Transverse colon (tissue), 4 donors: ENCODE data around the gene PCDHGB1. TPM values are rescaled to one million over a fixed set of nuclear protein-coding genes. Genes with fewer than 3 reads are reported as not detected.
A peak's percentile ranks its signal among the peaks of the same experiment; 100 is the strongest.
"Not testable (repeated sequence)": the region's sequence is repeated elsewhere in the genome, so short reads cannot be mapped to it uniquely, and the experiment has no call there.

Source experiments
- DNase-seq: peaks from one replicate; pipeline ENCODE4 v3.0.0-alpha.2; 2019
- H3K27ac ChIP-seq, 4 donors: fragments of 200-600 bp; sonication (generic); 2 replicates each; pipeline ENCODE4 v1.5.1; 2016 to 2018; ENCODE audit warnings: inconsistent platforms in 4 of 4
- H3K27me3 ChIP-seq: fragments of 200-600 bp; sonication (generic); 2 replicates; pipeline ENCODE4 v1.5.1; 2017; ENCODE audit warnings: inconsistent platforms
- H3K36me3 ChIP-seq, 4 donors: fragments of 200-600 bp; sonication (generic); 2 replicates each; pipeline ENCODE4 v1.5.1; 2017 to 2019; ENCODE audit warnings: inconsistent platforms in 4 of 4
- H3K4me1 ChIP-seq, 4 donors: fragments of 200-600 bp; sonication (generic); 2 replicates each; pipeline ENCODE4 v1.5.1; 2017 to 2020; ENCODE audit warnings: inconsistent platforms in 4 of 4
- H3K4me3 ChIP-seq, 4 donors: fragments of 200-600 bp; sonication (generic); 1 replicate in 1 of 4; 2 replicates in 3 of 4; pipeline versions ENCODE4 v1.5.1 to v1.6.1; 2017 to 2019; ENCODE audit warnings: inconsistent platforms in 4 of 4
- H3K9me3 ChIP-seq, 2 donors: fragments of 200-600 bp; sonication (generic); 2 replicates each; pipeline ENCODE4 v1.5.1; 2017 to 2019; ENCODE audit warnings: inconsistent platforms in 2 of 2
- EP300 ChIP-seq: sonication (generic); formaldehyde crosslinking; IDR thresholded peaks from one replicate; pipeline ENCODE4 v1.6.1; 2017; ENCODE audit warnings: antibody characterized with exemption, low read depth
- POLR2A ChIP-seq: fragments of 450-650 bp; IDR thresholded peaks from one replicate; pipeline ENCODE4 v1.6.1; 2016; ENCODE audit warnings: antibody characterized with exemption, mild to moderate bottlenecking, moderate library complexity
- POLR2AphosphoS5 ChIP-seq, 3 donors: sonication (generic); formaldehyde crosslinking; IDR thresholded peaks; one replicate each; pipeline ENCODE4 v1.6.1; 2016; ENCODE audit warnings: antibody characterized with exemption in 3 of 3
- WGBS, 2 donors: methylation state at CpG; one replicate each; pipeline ENCODE4 v1.1.5; 2018; ENCODE audit warnings: low coverage in 1 of 2; 5-methylcytosine and 5-hydroxymethylcytosine counted together
- in situ Hi-C, 4 donors: fragments of 200-750 bp; cut with MboI; loops; one replicate each; pipeline versions ENCODE4 v1.15.0 to v1.15.1; 2017; ENCODE audit warnings: low sequenced_read_pairs in 3 of 4, low pct_ligation_motif_present in 1 of 4, low pct_unique_long_range_greater_than_20kb in 1 of 4
- intact Hi-C: fragments of 100-400 bp; cut with DNase I; formaldehyde crosslinking; loops from one replicate; pipeline ENCODE4 v1.15.1; 2023; ENCODE audit warnings: low total_unique reads
- total RNA-seq, 4 donors: library from RNA; depleted of rRNA; stranded (reverse); fragments of >200 nt; gene quantifications; one replicate each; pipeline ENCODE4 v1.1.0, GENCODE V29; 2016
- TF ChIP-seq, protein P1 (sequence below), 5 experiments: fragments of 200-600 bp in 3 of 5; fragments of 450-650 bp in 2 of 5; sonication (generic) in 3 of 5; IDR thresholded peaks; 1 replicate in 2 of 5; 2 replicates in 3 of 5; pipeline ENCODE4 v1.5.1; 2016 to 2017; ENCODE audit warnings: antibody characterized with exemption in 5 of 5, inconsistent platforms in 3 of 5, mild to moderate bottlenecking in 2 of 5, moderate library complexity in 1 of 5

PCDHGB1 gene
- total RNA-seq, 4 donors from 2014 or later: 0.96 to 10.5 (median 3.4) TPM

DNA sequence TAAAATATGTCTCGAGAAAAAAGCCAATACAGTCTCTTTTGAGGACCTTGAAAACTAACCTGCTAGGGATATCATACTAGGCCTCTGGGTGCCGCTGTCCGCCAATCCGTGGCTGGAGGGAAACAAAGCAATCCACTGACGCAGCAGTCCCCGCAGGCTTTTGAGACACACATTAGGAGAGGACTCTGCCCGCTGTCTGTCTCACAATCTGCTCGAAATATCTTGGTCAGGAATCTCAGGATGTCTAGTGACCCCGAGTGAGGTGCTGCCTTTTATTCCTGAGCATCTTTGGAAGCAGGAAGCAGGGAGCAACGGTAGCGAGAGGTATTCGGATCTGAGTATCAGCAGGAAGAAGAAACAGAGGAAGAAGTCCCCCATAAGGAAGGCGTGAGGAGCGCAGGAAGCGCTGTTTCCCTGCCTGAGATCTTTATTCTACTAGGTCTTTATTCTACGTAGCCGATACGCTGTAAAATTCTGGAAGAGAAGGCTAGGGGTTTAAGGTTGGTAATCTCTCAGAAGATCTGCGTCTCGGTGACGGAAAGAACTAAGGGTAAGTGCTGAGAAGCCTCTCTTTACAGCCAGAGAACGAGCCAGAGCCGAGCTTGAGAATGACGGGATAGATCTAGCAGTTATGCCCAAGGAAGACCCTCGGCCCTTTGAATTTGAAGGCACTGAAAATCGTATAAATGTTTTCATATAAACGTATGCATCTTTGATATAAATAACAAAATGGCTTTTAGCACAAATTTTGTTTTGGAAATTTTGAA is 23.6 kb upstream of the PCDHGB1 start:
- TF ChIP-seq, protein P1, sequence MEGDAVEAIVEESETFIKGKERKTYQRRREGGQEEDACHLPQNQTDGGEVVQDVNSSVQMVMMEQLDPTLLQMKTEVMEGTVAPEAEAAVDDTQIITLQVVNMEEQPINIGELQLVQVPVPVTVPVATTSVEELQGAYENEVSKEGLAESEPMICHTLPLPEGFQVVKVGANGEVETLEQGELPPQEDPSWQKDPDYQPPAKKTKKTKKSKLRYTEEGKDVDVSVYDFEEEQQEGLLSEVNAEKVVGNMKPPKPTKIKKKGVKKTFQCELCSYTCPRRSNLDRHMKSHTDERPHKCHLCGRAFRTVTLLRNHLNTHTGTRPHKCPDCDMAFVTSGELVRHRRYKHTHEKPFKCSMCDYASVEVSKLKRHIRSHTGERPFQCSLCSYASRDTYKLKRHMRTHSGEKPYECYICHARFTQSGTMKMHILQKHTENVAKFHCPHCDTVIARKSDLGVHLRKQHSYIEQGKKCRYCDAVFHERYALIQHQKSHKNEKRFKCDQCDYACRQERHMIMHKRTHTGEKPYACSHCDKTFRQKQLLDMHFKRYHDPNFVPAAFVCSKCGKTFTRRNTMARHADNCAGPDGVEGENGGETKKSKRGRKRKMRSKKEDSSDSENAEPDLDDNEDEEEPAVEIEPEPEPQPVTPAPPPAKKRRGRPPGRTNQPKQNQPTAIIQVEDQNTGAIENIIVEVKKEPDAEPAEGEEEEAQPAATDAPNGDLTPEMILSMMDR (IDR thresholded peaks at IDR 0.05): peak; percentile 39 to 49 (median 44)
- peak in 1 of 3 donors; percentile 31 for TF ChIP-seq POLR2AphosphoS5 (IDR thresholded peaks at IDR 0.05)
- TF ChIP-seq EP300: no peak
- intact Hi-C loops: loop anchor here (10.0 kb wide), 1 partner anchor 239 kb away; no protein-coding TSS in a partner anchor
- Histone ChIP-seq H3K36me3 (no peaks in the 10 kb centered on the region), H3K4me1 (peaks cover 0 to 2% (median under 1%) of the 10 kb centered on the region in 4 donors), H3K9me3 (peaks cover 24 to 41% of the 10 kb centered on the region in 2 donors), H3K4me3 (peak overlapping the region in 3 of 4 donors; percentile 26 to 50 (median 35)), H3K27ac (peak overlapping the region; percentile 14 to 64 (median 38)), H3K27me3 (peaks cover 13% of the 10 kb centered on the region)
- 19 to 29% methylated on average over 24 to 27 of the region's 27 CpGs for WGBS, 2 donors
- peak; percentile 63 for DNase-seq
- in situ Hi-C loops: no loop called here

- no peaks in the 10 kb centered on the region for H3K36me3 ChIP-seq
- H3K4me1 ChIP-seq: no peaks in the 10 kb centered on the region
- peaks cover 28% of the 10 kb centered on the region for H3K27me3 ChIP-seq
- in situ Hi-C loops (no loop called here), intact Hi-C loops (loop anchor here (10.0 kb wide), 1 partner anchor 237 kb away; no protein-coding TSS in a partner anchor)
- DNase-seq: no peak
- H3K27ac ChIP-seq: no peak overlapping the region
- no peak overlapping the region for H3K4me3 ChIP-seq
- H3K9me3 ChIP-seq: peaks cover 28 to 45% of the 10 kb centered on the region in 2 donors
- 81% methylated on average over 8 of the region's 8 CpGs; no CpG with 5 or more reads in 1 of the 2 donors for WGBS, 2 donors
- TF ChIP-seq, protein P1 (IDR thresholded peaks at IDR 0.05): no peak
- TF ChIP-seq POLR2AphosphoS5 (IDR thresholded peaks at IDR 0.05): no peak
- TF ChIP-seq POLR2A: no peak
- TF ChIP-seq EP300: no peak
These were observed 21.7 kb upstream of the PCDHGB1 start for GRCh38 chr5:141328231-141328630.

DNA sequence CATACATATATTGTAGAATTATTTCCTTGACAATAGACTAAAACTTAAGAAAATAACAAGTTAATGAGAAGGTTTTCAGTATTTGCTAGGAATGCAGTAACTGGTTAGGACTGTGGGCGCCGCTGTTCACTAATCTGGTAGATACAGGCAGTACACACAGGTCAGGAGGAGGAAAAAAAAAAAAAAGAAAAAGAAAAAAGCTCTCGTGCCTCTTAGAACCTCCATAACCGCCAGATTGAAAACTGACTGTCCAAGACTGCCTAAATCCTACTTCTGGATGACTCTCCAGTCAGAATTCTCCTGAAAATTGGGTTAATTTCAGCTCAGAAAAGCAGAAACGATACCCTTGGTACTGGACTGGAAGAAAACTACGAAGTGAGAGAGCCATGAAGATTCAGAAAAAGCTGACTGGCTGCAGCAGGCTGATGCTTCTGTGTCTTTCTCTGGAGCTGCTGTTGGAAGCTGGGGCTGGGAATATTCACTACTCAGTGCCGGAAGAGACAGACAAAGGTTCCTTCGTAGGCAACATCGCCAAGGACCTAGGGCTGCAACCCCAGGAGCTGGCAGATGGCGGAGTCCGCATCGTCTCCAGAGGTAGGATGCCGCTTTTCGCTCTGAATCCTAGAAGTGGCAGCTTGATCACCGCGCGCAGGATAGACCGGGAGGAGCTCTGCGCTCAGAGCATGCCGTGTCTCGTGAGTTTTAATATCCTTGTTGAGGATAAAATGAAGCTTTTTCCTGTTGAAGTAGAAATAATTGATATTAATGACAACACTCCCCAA is 19.4 kb upstream of the PCDHGB1 start, which contains the start of gene PCDHGA1:
Gene PCDHGA1, plus strand, starts transcription at position 216 of the 782 bp plus-strand sequence.
- Histone ChIP-seq H3K27ac (no peak within 1 kb of the TSS), H3K4me3 (no peak within 1 kb of the TSS), H3K9me3 (peaks cover 45 to 67% of the 10 kb centered on the region in 2 donors), H3K27me3 (peaks cover 49% of the 10 kb centered on the region), H3K4me1 (no peaks in the 10 kb centered on the region), H3K36me3 (peaks cover 0 to 3% (median 0%) of the 10 kb centered on the region in 4 donors)
- WGBS, 2 donors: 48 to 63% methylated on average over 14 to 21 of the region's 21 CpGs
- intact Hi-C loops: no loop called here
- TF ChIP-seq EP300: no peak
- TF ChIP-seq POLR2A: no peak
- no peak for TF ChIP-seq POLR2AphosphoS5 (IDR thresholded peaks at IDR 0.05)
- TF ChIP-seq, protein P1 (IDR thresholded peaks at IDR 0.05): peak in 1 of 5 experiments; percentile 14
- in situ Hi-C loops: no loop called here
- DNase-seq: no peak

DNA sequence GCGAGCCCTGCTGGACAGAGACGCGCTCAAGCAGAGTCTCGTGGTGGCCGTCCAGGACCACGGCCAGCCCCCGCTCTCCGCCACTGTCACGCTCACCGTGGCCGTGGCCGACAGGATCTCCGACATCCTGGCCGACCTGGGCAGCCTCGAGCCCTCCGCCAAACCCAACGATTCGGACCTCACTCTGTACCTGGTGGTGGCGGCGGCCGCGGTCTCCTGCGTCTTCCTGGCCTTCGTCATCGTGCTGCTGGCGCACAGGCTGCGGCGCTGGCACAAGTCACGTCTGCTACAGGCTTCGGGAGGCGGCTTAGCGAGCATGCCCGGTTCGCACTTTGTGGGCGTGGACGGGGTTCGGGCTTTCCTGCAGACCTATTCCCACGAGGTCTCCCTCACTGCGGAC is 17.3 kb upstream of the PCDHGB1 start:
- WGBS, 2 donors: 74% methylated on average over 38 of the region's 39 CpGs; no CpG with 5 or more reads in 1 of the 2 donors
- H3K4me1 ChIP-seq, intact Hi-C loops, H3K36me3 ChIP-seq, H3K27ac ChIP-seq, in situ Hi-C loops, H3K4me3 ChIP-seq, DNase-seq: not testable (repeated sequence)
- Histone ChIP-seq H3K27me3 (peaks cover 69% of the 10 kb centered on the region), H3K9me3 (peaks cover 51 to 77% of the 10 kb centered on the region in 2 donors)
